NCI-H82 treated with DMSO at 0.1 percent for 48 hours (cell line): ENCODE data around the gene UBAC2.

Experiments used
- DNase-seq: peaks from one replicate; lab custom pipeline; 2025; ENCODE audit not compliant: unreplicated experiment; lab: John Stamatoyannopoulos, UW

UBAC2 gene

GRCh38 chr13:99431927-99432608, 231.4 kb downstream of the UBAC2 start:
- DNase-seq, result no peak

DNA sequence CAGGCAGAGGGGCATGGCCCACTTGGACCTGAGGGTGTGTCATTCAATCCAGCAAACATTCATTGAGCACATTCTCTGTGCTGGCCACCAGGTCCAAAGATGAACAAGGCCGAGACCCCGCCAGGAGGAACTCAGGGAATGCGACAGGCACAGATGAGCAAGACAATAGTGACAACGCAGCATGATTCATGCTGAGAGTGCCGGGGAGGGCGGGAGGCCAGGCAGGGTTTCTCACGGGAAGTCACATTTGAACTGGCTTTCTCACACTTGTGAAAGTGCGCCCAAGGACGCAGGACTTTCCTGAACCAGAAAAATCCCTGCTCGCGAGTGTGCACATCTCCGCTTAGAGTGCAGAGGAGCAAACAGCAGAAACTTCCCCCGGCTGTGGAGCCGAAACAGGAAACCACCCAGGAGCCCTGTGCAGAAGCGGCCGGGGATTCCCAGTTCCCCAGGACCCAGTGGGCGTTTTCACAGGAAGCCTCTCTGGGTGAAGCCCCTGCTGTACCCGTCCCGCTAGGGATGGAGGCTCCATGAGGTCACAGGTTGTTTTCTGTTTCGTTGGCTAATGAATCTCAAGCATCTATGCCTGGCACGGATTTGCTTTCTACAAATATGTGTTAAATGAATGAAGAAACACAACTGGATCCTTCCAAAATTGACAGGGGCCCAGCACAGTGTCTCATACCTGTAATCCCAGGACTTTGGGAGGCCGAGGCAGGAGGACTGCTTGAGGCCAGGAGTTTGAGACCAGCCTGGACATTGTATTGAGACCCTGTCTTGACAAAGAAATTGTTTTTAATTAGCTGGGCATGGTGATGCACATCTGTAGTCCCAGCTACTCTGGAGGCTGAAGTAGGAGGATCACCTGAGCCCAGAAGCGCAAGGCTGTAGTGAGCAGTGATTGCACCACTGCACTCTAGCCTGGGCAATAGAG, 232.2 kb downstream of the UBAC2 start:
- no peak for DNase-seq

DNA sequence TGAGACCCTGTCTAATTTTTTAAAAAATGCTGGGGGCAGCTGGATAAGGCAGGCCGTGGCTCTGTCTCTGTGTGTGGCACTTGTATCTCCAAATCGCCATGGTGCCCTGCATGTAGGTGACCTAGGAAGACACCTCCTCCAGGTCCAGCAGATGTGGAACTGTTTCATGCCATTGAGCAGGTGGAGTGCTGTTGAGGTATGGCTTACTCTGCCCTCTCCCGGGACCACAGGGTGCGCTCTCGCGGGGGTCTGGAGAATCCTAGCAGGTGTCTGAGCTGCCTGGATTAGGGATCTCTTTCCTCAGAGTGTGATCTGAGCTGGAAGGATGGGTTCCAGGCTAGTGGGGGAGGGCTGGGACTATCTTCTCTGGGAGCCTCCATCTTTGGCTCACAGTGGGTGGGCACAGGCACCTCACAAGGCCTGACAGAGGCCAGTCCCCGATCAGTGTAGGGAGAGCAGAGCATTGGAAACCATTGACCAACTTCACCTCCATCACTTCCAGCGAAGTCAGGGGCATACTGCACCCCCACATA, 233.0 kb downstream of the UBAC2 start:
- DNase-seq, result no peak

- no peak for DNase-seq
These were observed 233.7 kb downstream of the UBAC2 start for GRCh38 chr13:99434258-99434788.

- DNase-seq, result no peak
These were observed 234.5 kb downstream of the UBAC2 start for GRCh38 chr13:99435116-99435515.

DNA sequence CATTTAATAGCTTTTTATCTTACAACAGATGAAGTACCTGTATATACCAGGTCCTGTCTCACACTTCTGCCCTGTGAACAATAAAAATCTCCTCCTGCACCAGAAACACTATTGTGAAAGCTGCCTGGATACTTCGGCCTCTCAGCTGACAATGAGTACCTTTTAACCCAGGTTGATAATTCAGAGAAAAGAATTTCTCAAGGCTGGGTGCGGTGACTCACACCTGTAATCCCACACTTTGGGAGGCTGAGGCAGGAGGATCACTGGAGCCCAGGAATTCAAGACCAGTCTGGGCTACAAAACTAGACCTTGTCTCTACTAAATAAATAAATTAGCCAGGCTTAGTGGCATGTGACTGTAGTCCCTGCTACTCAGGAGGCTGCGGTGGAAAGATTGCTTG, 235.3 kb downstream of the UBAC2 start:
- no peak for DNase-seq
